HCT116 (cell line): ENCODE measurements around the gene ERCC5. TPM values are rescaled to one million over a fixed set of nuclear protein-coding genes. Genes with fewer than 3 reads are reported as not detected.

Experiments used
- ATAC-seq: fragments of 200-7000 bp; cut with Tn5 transposase; 2 replicates; pipeline ENCODE4 v1.9.1; 2020; ENCODE audit warnings: mild to moderate bottlenecking, moderate library complexity
- BruUV-seq: library from RNA; stranded (reverse); fragments of 400-500 nt; replicated peaks from 2 replicates; lab custom pipeline; 2021; lab: Mats Ljungman, UMichigan
- CTCF ChIA-PET: fragments of 300-600 bp; sonication (Branson Sonifier 250); formaldehyde crosslinking; loops from one replicate; lab custom pipeline; 2021; ENCODE audit warnings: antibody characterized with exemption; lab: Charles Lee
- POLR2A ChIA-PET: fragments of 300-600, 350-600 bp; sonication (Branson Sonifier 250); formaldehyde crosslinking; loops from one replicate; lab custom pipeline; 2021; ENCODE audit warnings: antibody characterized with exemption; lab: Charles Lee
- RAD21 ChIA-PET, 2 experiments: fragments of 300-600 bp; sonication (Branson Sonifier 250); formaldehyde crosslinking; loops; one replicate each; lab custom pipeline; 2023; ENCODE audit warnings: low total read pairs in 2 of 2; ENCODE audit not compliant: uncharacterized antibody in 2 of 2, unreplicated experiment in 2 of 2, low non-redundant PET in 1 of 2; lab: Charles Lee
- DNase-seq: peaks from one replicate; pipeline ENCODE4 v3.0.0-alpha.2; 2010; ENCODE audit warnings: low read depth, low spot score
- H2AFZ ChIP-seq: fragments of 200-600 bp; shearing (Covaris generic), sonication (generic); 2 replicates; pipeline ENCODE4 v1.6.1; 2017; ENCODE audit warnings: low read depth, mixed run types, mixed read lengths, antibody characterized with exemption, low read length; ENCODE audit not compliant: poor library complexity, severe bottlenecking
- H3K27ac ChIP-seq: 2 replicates; pipeline ENCODE4 v1.5.1; 2012; ENCODE audit warnings: low read depth, low read length
- H3K27me3 ChIP-seq: fragments of 200-600 bp; sonication (generic); 2 replicates; pipeline ENCODE4 v1.6.1; 2016; ENCODE audit warnings: mixed run types, low read length, mixed read lengths; ENCODE audit not compliant: insufficient read depth
- H3K36me3 ChIP-seq, 2 experiments: fragments of 200-500 bp in 1 of 2; fragments of 200-600 bp in 1 of 2; sonication (Bioruptor generic) in 1 of 2; sonication (generic) in 1 of 2; 2 replicates each; pipeline versions ENCODE4 v1.5.1 to v1.6.1; 2014 to 2016; ENCODE audit warnings: low read length in 2 of 2, inconsistent platforms in 1 of 2, mixed read lengths in 1 of 2, mixed run types in 1 of 2; ENCODE audit not compliant: insufficient read depth in 2 of 2, control insufficient read depth in 1 of 2
- H3K4me1 ChIP-seq, 2 experiments: fragments of 200-600 bp in 1 of 2; sonication (generic) in 1 of 2; 2 replicates each; pipeline versions ENCODE4 v1.5.1 to v1.6.1; 2012 to 2017; ENCODE audit warnings: low read length in 2 of 2, inconsistent platforms in 1 of 2, mild to moderate bottlenecking in 1 of 2, mixed read lengths in 1 of 2, mixed run types in 1 of 2, moderate library complexity in 1 of 2; ENCODE audit not compliant: insufficient read depth in 2 of 2, control insufficient read depth in 1 of 2
- H3K4me2 ChIP-seq: fragments of 200-600 bp; sonication (generic); 2 replicates; pipeline ENCODE4 v1.6.1; 2017; ENCODE audit warnings: mixed run types, low read length, mixed read lengths
- H3K4me3 ChIP-seq, 2 experiments: fragments of 200-600 bp in 1 of 2; sonication (generic) in 1 of 2; replicated peaks in 1 of 2; 2 replicates each; pipeline ENCODE4 v1.5.1; 2011 to 2016; ENCODE audit warnings: low read length in 2 of 2, control low read depth in 1 of 2, low read depth in 1 of 2, mild to moderate bottlenecking in 1 of 2, mixed read lengths in 1 of 2, mixed run types in 1 of 2
- H3K79me2 ChIP-seq: fragments of 200-600 bp; sonication (generic); 2 replicates; pipeline ENCODE4 v1.6.1; 2017; ENCODE audit warnings: mild to moderate bottlenecking, mixed run types, low read length, moderate library complexity, mixed read lengths; ENCODE audit not compliant: insufficient read depth
- H3K9ac ChIP-seq: fragments of 200-600 bp; sonication (generic); 2 replicates; pipeline ENCODE4 v1.6.1; 2016; ENCODE audit warnings: low read length, mixed read lengths
- H3K9me2 ChIP-seq: fragments of 200-600 bp; sonication (generic), shearing (Covaris generic); 2 replicates; pipeline ENCODE4 v1.6.1; 2017; ENCODE audit warnings: mixed run types, mild to moderate bottlenecking, moderate library complexity; ENCODE audit not compliant: insufficient read depth
- H3K9me3 ChIP-seq, 2 experiments: fragments of 200-500 bp in 1 of 2; fragments of 200-600 bp in 1 of 2; sonication (Bioruptor generic) in 1 of 2; sonication (generic) in 1 of 2; 2 replicates each; pipeline ENCODE4 v1.6.1; 2014 to 2017; ENCODE audit warnings: low read length in 2 of 2, mixed read lengths in 2 of 2, inconsistent platforms in 1 of 2, low read depth in 1 of 2, mild to moderate bottlenecking in 1 of 2, mixed run types in 1 of 2, moderate library complexity in 1 of 2; ENCODE audit not compliant: control insufficient read depth in 1 of 2, insufficient read depth in 1 of 2
- H4K20me1 ChIP-seq: fragments of 200-600 bp; sonication (generic), shearing (Covaris generic); 2 replicates; pipeline ENCODE4 v1.6.1; 2017; ENCODE audit warnings: mixed run types, mild to moderate bottlenecking, moderate library complexity; ENCODE audit not compliant: insufficient read depth
- CBX3 ChIP-seq: IDR thresholded peaks from 2 replicates; pipeline ENCODE4 v1.6.1; 2012; ENCODE audit warnings: low read depth
- EGR1 ChIP-seq: IDR thresholded peaks from 2 replicates; pipeline ENCODE4 v1.6.1; 2012; ENCODE audit warnings: low read depth
- ELF1 ChIP-seq: IDR thresholded peaks from 2 replicates; pipeline ENCODE4 v1.6.1; 2012; ENCODE audit warnings: low read depth, borderline replicate concordance
- EZH2 ChIP-seq: fragments of 200-600 bp; sonication (generic); IDR thresholded peaks from 2 replicates; pipeline ENCODE4 v1.6.1; 2017; ENCODE audit warnings: antibody characterized with exemption, mixed run types
- FOSL1 ChIP-seq: IDR thresholded peaks from 2 replicates; pipeline ENCODE4 v1.6.1; 2012; ENCODE audit warnings: low read depth
- JUND ChIP-seq: IDR thresholded peaks from 2 replicates; pipeline ENCODE4 v1.6.1; 2012
- POLR2AphosphoS5 ChIP-seq: IDR thresholded peaks from 2 replicates; pipeline ENCODE4 v1.6.1; 2011; ENCODE audit warnings: mild to moderate bottlenecking, low read depth, low read length, moderate library complexity
- RAD21 ChIP-seq: IDR thresholded peaks from 2 replicates; pipeline ENCODE4 v1.6.1; 2012; ENCODE audit warnings: low read depth, mild to moderate bottlenecking
- SP1 ChIP-seq: IDR thresholded peaks from 2 replicates; pipeline ENCODE4 v1.6.1; 2012; ENCODE audit warnings: low read depth
- ZFX ChIP-seq: fragments of 450-650 bp; IDR thresholded peaks from 2 replicates; pipeline ENCODE4 v1.6.1; 2017
- ZNF274 ChIP-seq: fragments of 200-500 bp; sonication (Bioruptor generic); IDR thresholded peaks from 2 replicates; pipeline ENCODE4 v1.6.1; 2014; ENCODE audit warnings: mild to moderate bottlenecking, low read depth, low read length, inconsistent platforms
- intact Hi-C: fragments of 100-400 bp; cut with micrococcal nuclease; formaldehyde crosslinking; loops from 2 replicates; pipeline ENCODE4 v1.10.0; 2022
- total RNA-seq: library from RNA; stranded (reverse); gene quantifications from one replicate; pipeline ENCODE4 v1.2.1, GENCODE V29; 2021; ENCODE audit not compliant: unreplicated experiment
- TF ChIP-seq, protein P1 (sequence below), 3 experiments: fragments of 200-600 bp in 1 of 3; sonication (generic) in 1 of 3; IDR thresholded peaks in 2 of 3; conservative IDR thresholded peaks in 1 of 3; 2 replicates each; pipeline ENCODE4 v1.5.1; 2012 to 2017; ENCODE audit warnings: low read depth in 2 of 3, low read length in 2 of 3, antibody characterized with exemption in 1 of 3, borderline replicate concordance in 1 of 3, control low read depth in 1 of 3, mild to moderate bottlenecking in 1 of 3, mixed read lengths in 1 of 3, mixed run types in 1 of 3, moderate library complexity in 1 of 3; ENCODE audit not compliant: insufficient read depth in 1 of 3
- TF ChIP-seq, protein P2 (sequence below): IDR thresholded peaks from 2 replicates; pipeline ENCODE4 v1.6.1; 2012; ENCODE audit warnings: low read depth
- TF ChIP-seq, protein P3 (sequence below): IDR thresholded peaks from 2 replicates; pipeline ENCODE4 v1.6.1; 2011; ENCODE audit warnings: mild to moderate bottlenecking, low read length, moderate library complexity; ENCODE audit not compliant: insufficient replicate concordance; ENCODE audit errors: extremely low read depth

ERCC5 gene
- total RNA-seq, 1 experiment from 2014 or later, result 25.6 TPM

DNA sequence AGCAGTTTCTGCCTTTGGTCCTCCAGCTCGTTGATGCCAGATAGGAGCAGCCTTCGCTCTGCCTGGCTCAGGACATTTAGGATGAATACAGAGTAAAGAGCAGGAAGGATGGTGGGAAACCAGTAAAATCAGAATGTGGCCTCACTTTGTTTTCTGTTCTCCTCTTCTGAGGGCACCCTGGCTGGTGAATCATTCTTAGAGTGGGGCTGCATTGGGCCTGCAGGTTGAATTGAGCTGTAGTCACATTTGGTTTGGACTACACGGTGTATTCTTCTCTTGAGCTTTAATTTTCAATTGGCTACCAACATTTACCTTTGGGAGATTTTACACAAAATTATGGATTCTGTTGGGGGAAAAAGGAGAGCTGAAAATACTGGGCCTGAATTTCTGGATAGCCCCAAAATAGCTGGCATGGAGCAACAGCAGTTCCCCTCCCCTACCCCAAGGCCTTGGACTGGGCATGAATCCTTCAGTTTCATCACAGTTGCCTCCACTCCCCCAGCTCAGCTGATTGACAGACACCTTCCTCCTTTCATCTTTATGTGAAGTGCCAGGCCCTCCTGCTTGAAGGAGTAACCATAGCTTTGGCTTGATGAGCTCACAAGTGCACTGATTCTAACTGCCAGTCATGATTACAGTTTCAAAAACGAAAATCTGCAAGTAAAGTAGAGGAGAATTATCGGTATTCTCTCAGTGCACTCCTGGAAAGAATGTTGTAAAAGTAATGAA, 24.3 kb downstream of the ERCC5 start:
- H3K9me2 ChIP-seq, result no peaks in the 10 kb centered on the region
- H3K36me3 ChIP-seq, result peaks cover 4 to 41% of the 10 kb centered on the region in 2 experiments; a peak in 2 of 4 replicates
- H4K20me1 ChIP-seq, result no peaks in the 10 kb centered on the region
- H3K79me2 ChIP-seq, result no peaks in the 10 kb centered on the region
- no peaks in the 10 kb centered on the region for H3K4me1 ChIP-seq
- POLR2A ChIA-PET, result no interaction called here
- H3K27ac ChIP-seq, result no peak overlapping the region
- intact Hi-C loops, result no loop called here
- no peak overlapping the region for H3K4me2 ChIP-seq
- no peak overlapping the region for H3K4me3 ChIP-seq
- no TSS peak for BruUV-seq
- no peak overlapping the region for H2AFZ ChIP-seq
- no peak overlapping the region for H3K9ac ChIP-seq
- TF ChIP-seq ZNF274 (no peak), EZH2 (no peak), CBX3 (no peak), JUND (no peak), SP1 (no peak), EGR1 (no peak), FOSL1 (no peak), ELF1 (no peak), POLR2AphosphoS5 (no peak), ZFX (no peak), RAD21 (no peak)
- TF ChIP-seq, protein P1, sequence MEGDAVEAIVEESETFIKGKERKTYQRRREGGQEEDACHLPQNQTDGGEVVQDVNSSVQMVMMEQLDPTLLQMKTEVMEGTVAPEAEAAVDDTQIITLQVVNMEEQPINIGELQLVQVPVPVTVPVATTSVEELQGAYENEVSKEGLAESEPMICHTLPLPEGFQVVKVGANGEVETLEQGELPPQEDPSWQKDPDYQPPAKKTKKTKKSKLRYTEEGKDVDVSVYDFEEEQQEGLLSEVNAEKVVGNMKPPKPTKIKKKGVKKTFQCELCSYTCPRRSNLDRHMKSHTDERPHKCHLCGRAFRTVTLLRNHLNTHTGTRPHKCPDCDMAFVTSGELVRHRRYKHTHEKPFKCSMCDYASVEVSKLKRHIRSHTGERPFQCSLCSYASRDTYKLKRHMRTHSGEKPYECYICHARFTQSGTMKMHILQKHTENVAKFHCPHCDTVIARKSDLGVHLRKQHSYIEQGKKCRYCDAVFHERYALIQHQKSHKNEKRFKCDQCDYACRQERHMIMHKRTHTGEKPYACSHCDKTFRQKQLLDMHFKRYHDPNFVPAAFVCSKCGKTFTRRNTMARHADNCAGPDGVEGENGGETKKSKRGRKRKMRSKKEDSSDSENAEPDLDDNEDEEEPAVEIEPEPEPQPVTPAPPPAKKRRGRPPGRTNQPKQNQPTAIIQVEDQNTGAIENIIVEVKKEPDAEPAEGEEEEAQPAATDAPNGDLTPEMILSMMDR (IDR thresholded peaks at IDR 0.05 in 2 of 3, conservative IDR thresholded peaks at IDR 0.05 in 1 of 3; ENCODE audit: borderline replicate concordance in 1 of 3, insufficient read depth in 1 of 3, low read depth in 2 of 3, low read length in 2 of 3), result no peak
- TF ChIP-seq, protein P2, sequence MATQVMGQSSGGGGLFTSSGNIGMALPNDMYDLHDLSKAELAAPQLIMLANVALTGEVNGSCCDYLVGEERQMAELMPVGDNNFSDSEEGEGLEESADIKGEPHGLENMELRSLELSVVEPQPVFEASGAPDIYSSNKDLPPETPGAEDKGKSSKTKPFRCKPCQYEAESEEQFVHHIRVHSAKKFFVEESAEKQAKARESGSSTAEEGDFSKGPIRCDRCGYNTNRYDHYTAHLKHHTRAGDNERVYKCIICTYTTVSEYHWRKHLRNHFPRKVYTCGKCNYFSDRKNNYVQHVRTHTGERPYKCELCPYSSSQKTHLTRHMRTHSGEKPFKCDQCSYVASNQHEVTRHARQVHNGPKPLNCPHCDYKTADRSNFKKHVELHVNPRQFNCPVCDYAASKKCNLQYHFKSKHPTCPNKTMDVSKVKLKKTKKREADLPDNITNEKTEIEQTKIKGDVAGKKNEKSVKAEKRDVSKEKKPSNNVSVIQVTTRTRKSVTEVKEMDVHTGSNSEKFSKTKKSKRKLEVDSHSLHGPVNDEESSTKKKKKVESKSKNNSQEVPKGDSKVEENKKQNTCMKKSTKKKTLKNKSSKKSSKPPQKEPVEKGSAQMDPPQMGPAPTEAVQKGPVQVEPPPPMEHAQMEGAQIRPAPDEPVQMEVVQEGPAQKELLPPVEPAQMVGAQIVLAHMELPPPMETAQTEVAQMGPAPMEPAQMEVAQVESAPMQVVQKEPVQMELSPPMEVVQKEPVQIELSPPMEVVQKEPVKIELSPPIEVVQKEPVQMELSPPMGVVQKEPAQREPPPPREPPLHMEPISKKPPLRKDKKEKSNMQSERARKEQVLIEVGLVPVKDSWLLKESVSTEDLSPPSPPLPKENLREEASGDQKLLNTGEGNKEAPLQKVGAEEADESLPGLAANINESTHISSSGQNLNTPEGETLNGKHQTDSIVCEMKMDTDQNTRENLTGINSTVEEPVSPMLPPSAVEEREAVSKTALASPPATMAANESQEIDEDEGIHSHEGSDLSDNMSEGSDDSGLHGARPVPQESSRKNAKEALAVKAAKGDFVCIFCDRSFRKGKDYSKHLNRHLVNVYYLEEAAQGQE, result no peak
- TF ChIP-seq, protein P3, sequence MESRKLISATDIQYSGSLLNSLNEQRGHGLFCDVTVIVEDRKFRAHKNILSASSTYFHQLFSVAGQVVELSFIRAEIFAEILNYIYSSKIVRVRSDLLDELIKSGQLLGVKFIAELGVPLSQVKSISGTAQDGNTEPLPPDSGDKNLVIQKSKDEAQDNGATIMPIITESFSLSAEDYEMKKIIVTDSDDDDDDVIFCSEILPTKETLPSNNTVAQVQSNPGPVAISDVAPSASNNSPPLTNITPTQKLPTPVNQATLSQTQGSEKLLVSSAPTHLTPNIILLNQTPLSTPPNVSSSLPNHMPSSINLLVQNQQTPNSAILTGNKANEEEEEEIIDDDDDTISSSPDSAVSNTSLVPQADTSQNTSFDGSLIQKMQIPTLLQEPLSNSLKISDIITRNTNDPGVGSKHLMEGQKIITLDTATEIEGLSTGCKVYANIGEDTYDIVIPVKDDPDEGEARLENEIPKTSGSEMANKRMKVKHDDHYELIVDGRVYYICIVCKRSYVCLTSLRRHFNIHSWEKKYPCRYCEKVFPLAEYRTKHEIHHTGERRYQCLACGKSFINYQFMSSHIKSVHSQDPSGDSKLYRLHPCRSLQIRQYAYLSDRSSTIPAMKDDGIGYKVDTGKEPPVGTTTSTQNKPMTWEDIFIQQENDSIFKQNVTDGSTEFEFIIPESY, result no peak
- no peaks in the 10 kb centered on the region for H3K9me3 ChIP-seq
- RAD21 ChIA-PET, result no interaction called here
- no peak for DNase-seq
- ATAC-seq, result peak; percentile 59
- CTCF ChIA-PET, result interaction anchor here (0.8 to 1.5 kb wide), 9 partner anchors 8 to 1725 kb away, joined by 3 to 5 read pairs (median 3); no protein-coding TSS in a partner anchor
- no peaks in the 10 kb centered on the region for H3K27me3 ChIP-seq
